ENCODE measurements around the gene ANAPC16. TPM values are rescaled to one million over a fixed set of nuclear protein-coding genes. Genes with fewer than 3 reads are reported as not detected.

Gene ANAPC16
- total RNA-seq (128 and 132 TPM in 2 replicates), polyA plus RNA-seq (104 and 117 TPM in 2 replicates), polyA minus RNA-seq (54.5 and 73.6 TPM in 2 replicates)
- total RNA-seq (2013), result 224 TPM

- H3K4me1 Mint-ChIP-seq, result peaks cover 54% of the 10 kb centered on the region
- peak within 1 kb of the TSS; percentile 96 for H2AFZ ChIP-seq (ENCODE audit: insufficient read depth, low read depth, low read length, poor library complexity, severe bottlenecking)
Measured at GRCh38 chr10:72215611-72216549, at the start of gene ANAPC16, which contains the start of gene ASCC1. TSS of gene ANAPC16 (plus strand) at chr10:72216012. CDS start at chr10:72223915, 7,903 bp downstream. TSS of gene ASCC1 (minus strand) at chr10:72216276. CDS start at chr10:72213298, 2,978 bp downstream.

More at GRCh38 chr10:72215611-72216549, at the start of gene ANAPC16, which contains the start of gene ASCC1:
- DNase-seq (peak; percentile 97), ATAC-seq (ENCODE audit: low read depth) (peak; percentile 78)
- intact Hi-C loops (cut with micrococcal nuclease), result loop anchor here (1.0 to 5.0 kb wide), 8 partner anchors 46 to 476 kb away; partner anchors contain the start of genes DDIT4, DNAJB12, MCU and MICU1
- peak within 1 kb of the TSS; percentile 92 for H3K27ac ChIP-seq (ENCODE audit: low read length in 2 of 2)
- H3K9ac ChIP-seq (ENCODE audit: low read length), result peak within 1 kb of the TSS; percentile 83
- Mint-ChIP-seq H3K9me3 (ENCODE audit: insufficient read depth) (no peaks in the 10 kb centered on the region), H3K27ac (peak within 1 kb of the TSS; percentile 100), H3K4me3 (peak within 1 kb of the TSS; percentile 99), H3K27me3 (no peaks in the 10 kb centered on the region)
- no peaks in the 10 kb centered on the region for H3K9me3 ChIP-seq (ENCODE audit: control extremely low read depth in 1 of 3, control insufficient read depth in 2 of 3, insufficient read depth in 1 of 3, low read length in 2 of 3)
- peaks cover 87% of the 10 kb centered on the region for H3K79me2 ChIP-seq (ENCODE audit: control insufficient read depth, insufficient read depth, low read length)
- H3K4me3 ChIP-seq (ENCODE audit: control extremely low read depth in 1 of 5, extremely low read depth in 1 of 5, insufficient read depth in 1 of 5, low read depth in 2 of 5, low read length in 4 of 5), result peak within 1 kb of the TSS; percentile 79 to 92 (median 83)
- ChIA-PET POLR2A (interaction anchor here (0.6 to 3.4 kb wide), 17 partner anchors 32 to 1279 kb away, joined by 3 to 27 read pairs (median 4); partner anchors contain the start of genes DDIT4, SPOCK2 and VSIR), CTCF (interaction anchor here (0.7 to 13.3 kb wide), 12 partner anchors 8 to 319 kb away, joined by 3 to 170 read pairs (median 4); no protein-coding TSS in a partner anchor)
- peaks cover 42 to 53% of the 10 kb centered on the region in 2 donors for H3K4me1 ChIP-seq (ENCODE audit: control insufficient read depth in 2 of 2, insufficient read depth in 2 of 2, low read length in 2 of 2)
- no peak for TF ChIP-seq EZH2 (IDR thresholded peaks at IDR 0.05; ENCODE audit: borderline replicate concordance, insufficient read depth, low read depth, low read length, poor library complexity, severe bottlenecking)
- no peak for TF ChIP-seq CTCF (IDR thresholded peaks at IDR 0.05)
- peak within 1 kb of the TSS; percentile 87 for H3K4me2 ChIP-seq (replicated peaks; ENCODE audit: low read depth, low read length, poor library complexity, severe bottlenecking)
- H4K20me1 ChIP-seq (ENCODE audit: control insufficient read depth, insufficient read depth, low read length, poor library complexity, severe bottlenecking), result peaks cover 6% of the 10 kb centered on the region
- under 1% methylated on average over 55 of the region's 64 CpGs for WGBS (ENCODE audit: insufficient coverage)
- no peaks in the 10 kb centered on the region for H3K27me3 ChIP-seq (replicated peaks in 1 of 4; ENCODE audit: control extremely low read depth in 1 of 4, control insufficient read depth in 3 of 4, insufficient read depth in 4 of 4, low read length in 3 of 4)
- peaks cover 0 to 16% of the 10 kb centered on the region in 2 experiments for H3K36me3 ChIP-seq (replicated peaks in 1 of 2; ENCODE audit: control extremely low read depth in 1 of 2, control insufficient read depth in 1 of 2, extremely low read depth in 1 of 2, insufficient read depth in 2 of 2, low read length in 1 of 2)

Data from B cell (primary cell).